Sigmoid colon (tissue), 3 donors: ENCODE data around the gene TMEM239.

Experiments
- CTCF ChIP-seq, 4 experiments: fragments of 450-650 bp in 3 of 4; fragments of 200-600 bp in 1 of 4; IDR thresholded peaks; one replicate each; pipeline ENCODE4 v1.5.1; 2016 to 2019; ENCODE audit warnings: antibody characterized with exemption in 4 of 4, mild to moderate bottlenecking in 3 of 4, moderate library complexity in 2 of 4
- POLR2A ChIP-seq, 2 donors: fragments of 450-650 bp; IDR thresholded peaks; one replicate each; pipeline ENCODE4 v1.6.1; 2016; ENCODE audit warnings: antibody characterized with exemption in 2 of 2, mild to moderate bottlenecking in 2 of 2, moderate library complexity in 2 of 2

GRCh38 chr20:2838170-2838797 is 22.1 kb downstream of the TMEM239 start:
- TF ChIP-seq CTCF (IDR thresholded peaks at IDR 0.05) (no peak), POLR2A (IDR thresholded peaks at IDR 0.05) (no peak)
